H1 (cell line): ENCODE data around the gene NPFFR1. TPM values are rescaled to one million over a fixed set of nuclear protein-coding genes. Genes with fewer than 3 reads are reported as not detected.

Source experiments
- CTCF ChIA-PET: fragments of 300-600 bp; sonication (Branson Sonifier 250); formaldehyde crosslinking; loops from one replicate; lab custom pipeline; 2021; ENCODE audit not compliant: partially characterized antibody; lab: Charles Lee
- POLR2A ChIA-PET: fragments of 300-600 bp; sonication (Branson Sonifier 250); formaldehyde crosslinking; loops from one replicate; lab custom pipeline; 2021; ENCODE audit warnings: inconsistent platforms; ENCODE audit not compliant: partially characterized antibody; lab: Charles Lee
- DNase-seq, 2 experiments: peaks; one replicate each; pipeline versions ENCODE4 v3.0.0 to v3.0.0-alpha.2; 2010 to 2022; ENCODE audit warnings: low spot score in 2 of 2, low read depth in 1 of 2, mixed read lengths in 1 of 2
- FAIRE-seq: peaks from 2 replicates; lab custom pipeline; 2011; peaks lifted over from hg19 to GRCh38; lab: Jason Lieb, UNC
- H2AFZ ChIP-seq: 2 replicates; pipeline ENCODE4 v1.8.1; 2012; ENCODE audit warnings: low read length, inconsistent platforms
- H2AK5ac ChIP-seq: 2 replicates; pipeline ENCODE4 v1.6.1; 2013; ENCODE audit warnings: low read depth, low read length
- H2BK120ac ChIP-seq: replicated peaks from 2 replicates; pipeline ENCODE3; 2013; ENCODE audit warnings: low read depth, low read length, inconsistent platforms
- H2BK12ac ChIP-seq: 2 replicates; pipeline ENCODE4 v1.6.1; 2013; ENCODE audit warnings: low read depth, low read length
- H2BK15ac ChIP-seq: 2 replicates; pipeline ENCODE4 v1.6.1; 2013; ENCODE audit warnings: low read length
- H2BK20ac ChIP-seq: 2 replicates; pipeline ENCODE4 v1.6.1; 2013; ENCODE audit warnings: low read length
- H2BK5ac ChIP-seq: 2 replicates; pipeline ENCODE4 v1.6.1; 2013; ENCODE audit warnings: low read depth, low read length
- H3K14ac ChIP-seq: 2 replicates; pipeline ENCODE4 v1.6.1; 2013; ENCODE audit warnings: inconsistent platforms; ENCODE audit not compliant: insufficient read length
- H3K18ac ChIP-seq: 2 replicates; pipeline ENCODE4 v1.6.1; 2013; ENCODE audit warnings: low read length; ENCODE audit errors: extremely low read depth
- H3K23ac ChIP-seq: 2 replicates; pipeline ENCODE4 v1.6.1; 2013; ENCODE audit warnings: inconsistent platforms; ENCODE audit not compliant: insufficient read length
- H3K23me2 ChIP-seq: 2 replicates; pipeline ENCODE4 v1.6.1; 2013; ENCODE audit warnings: low read depth, low read length
- H3K27ac ChIP-seq: 2 replicates; pipeline ENCODE4 v1.6.1; 2011; ENCODE audit warnings: low read depth, low read length, inconsistent platforms
- H3K27me3 ChIP-seq, 4 experiments: replicated peaks in 1 of 4; 1 replicate in 1 of 4; 2 replicates in 3 of 4; pipeline versions ENCODE4 v1.6.1 to v1.8.1; 2011 to 2013; ENCODE audit warnings: low read length in 3 of 4, mild to moderate bottlenecking in 3 of 4, inconsistent platforms in 2 of 4, mixed read lengths in 2 of 4, moderate library complexity in 1 of 4; ENCODE audit not compliant: control insufficient read depth in 3 of 4, insufficient read depth in 3 of 4; ENCODE audit errors: extremely low read depth in 1 of 4
- H3K36me3 ChIP-seq, 4 experiments: 2 replicates each; pipeline versions ENCODE4 v1.6.1 to v1.8.1; 2011 to 2013; ENCODE audit warnings: mild to moderate bottlenecking in 4 of 4, low read length in 3 of 4, moderate library complexity in 2 of 4, control low read depth in 1 of 4, inconsistent platforms in 1 of 4; ENCODE audit not compliant: insufficient read depth in 4 of 4, control insufficient read depth in 2 of 4
- H3K4ac ChIP-seq: replicated peaks from 2 replicates; pipeline ENCODE3; 2013; ENCODE audit warnings: low read length, low read depth, mixed read lengths, inconsistent platforms; ENCODE audit not compliant: insufficient read length
- H3K4me1 ChIP-seq, 4 experiments: replicated peaks in 1 of 4; 1 replicate in 1 of 4; 2 replicates in 3 of 4; pipeline versions ENCODE4 v1.6.1 to v1.8.1; 2011 to 2013; ENCODE audit warnings: low read length in 3 of 4, inconsistent platforms in 2 of 4, mixed read lengths in 1 of 4; ENCODE audit not compliant: insufficient read depth in 4 of 4, control insufficient read depth in 3 of 4
- H3K4me2 ChIP-seq, 2 experiments: 2 replicates each; pipeline versions ENCODE4 v1.6.1 to v1.8.1; 2011 to 2013; ENCODE audit warnings: low read depth in 2 of 2, low read length in 2 of 2, control low read depth in 1 of 2, inconsistent platforms in 1 of 2, mild to moderate bottlenecking in 1 of 2; ENCODE audit not compliant: insufficient read depth in 1 of 2
- H3K4me3 ChIP-seq, 4 experiments: fragments of 200-600, 300-600 bp in 1 of 4; sonication (generic), shearing (Covaris generic), sonication (Bioruptor Twin) in 1 of 4; 2 replicates each; pipeline versions ENCODE4 v1.5.1 to v1.8.1; 2011 to 2016; ENCODE audit warnings: low read length in 4 of 4, low read depth in 3 of 4, control low read depth in 2 of 4, inconsistent platforms in 2 of 4, mild to moderate bottlenecking in 2 of 4, mixed read lengths in 1 of 4, moderate library complexity in 1 of 4; ENCODE audit not compliant: insufficient read depth in 2 of 4; ENCODE audit errors: extremely low read depth in 1 of 4
- H3K56ac ChIP-seq: replicated peaks from 2 replicates; pipeline ENCODE3; 2013; ENCODE audit warnings: low read depth, mild to moderate bottlenecking, mixed read lengths, low read length, inconsistent platforms; ENCODE audit not compliant: insufficient read length
- H3K79me1 ChIP-seq: 2 replicates; pipeline ENCODE4 v1.6.1; 2013; ENCODE audit warnings: low read depth, low read length, control low read depth
- H3K79me2 ChIP-seq, 2 experiments: 2 replicates each; pipeline versions ENCODE4 v1.6.1 to v1.8.1; 2012 to 2013; ENCODE audit warnings: low read length in 2 of 2, mild to moderate bottlenecking in 2 of 2, inconsistent platforms in 1 of 2; ENCODE audit not compliant: insufficient read depth in 2 of 2, control insufficient read depth in 1 of 2
- H3K9ac ChIP-seq, 4 experiments: replicated peaks in 1 of 4; 1 replicate in 1 of 4; 2 replicates in 3 of 4; pipeline versions ENCODE4 v1.6.1 to v1.8.1; 2011 to 2013; ENCODE audit warnings: low read depth in 3 of 4, low read length in 3 of 4, control low read depth in 2 of 4, mild to moderate bottlenecking in 2 of 4, moderate library complexity in 2 of 4, inconsistent platforms in 1 of 4; ENCODE audit errors: extremely low read depth in 1 of 4
- H3K9me3 ChIP-seq, 2 experiments: 2 replicates each; pipeline versions ENCODE4 v1.6.1 to v1.8.1; 2012 to 2013; ENCODE audit warnings: mild to moderate bottlenecking in 2 of 2, moderate library complexity in 2 of 2, control low read depth in 1 of 2, inconsistent platforms in 1 of 2, low read depth in 1 of 2, low read length in 1 of 2, mixed read lengths in 1 of 2; ENCODE audit not compliant: insufficient read depth in 2 of 2
- H4K20me1 ChIP-seq, 2 experiments: replicated peaks in 1 of 2; 2 replicates each; pipeline versions ENCODE3 to v1.8.1; 2011 to 2013; ENCODE audit warnings: inconsistent platforms in 2 of 2, low read length in 2 of 2, mild to moderate bottlenecking in 1 of 2; ENCODE audit not compliant: insufficient read depth in 2 of 2, control insufficient read depth in 1 of 2
- H4K5ac ChIP-seq: 2 replicates; pipeline ENCODE4 v1.6.1; 2013; ENCODE audit warnings: low read length, low read depth, mixed read lengths, inconsistent platforms; ENCODE audit not compliant: insufficient read length
- H4K8ac ChIP-seq: 2 replicates; pipeline ENCODE4 v1.8.0; 2013; ENCODE audit warnings: mild to moderate bottlenecking, moderate library complexity, low read length, inconsistent platforms; ENCODE audit not compliant: insufficient read depth; ENCODE audit errors: extremely low read depth
- H4K91ac ChIP-seq: replicated peaks from 2 replicates; pipeline ENCODE3; 2013; ENCODE audit warnings: low read length, mixed read lengths, inconsistent platforms; ENCODE audit not compliant: insufficient read length
- CBX8 ChIP-seq: fragments of 300-800, 300-1000 bp; sonication (generic); IDR thresholded peaks from 2 replicates; pipeline ENCODE4 v1.7.1; 2016; ENCODE audit warnings: low read depth, low read length, borderline replicate concordance
- EP300 ChIP-seq, 2 experiments: IDR thresholded peaks; 1 replicate in 1 of 2; 2 replicates in 1 of 2; pipeline ENCODE4 v1.6.1; 2011 to 2012; ENCODE audit warnings: low read depth in 2 of 2, low read length in 2 of 2, mild to moderate bottlenecking in 2 of 2, borderline replicate concordance in 1 of 2, inconsistent platforms in 1 of 2, moderate library complexity in 1 of 2
- GABPA ChIP-seq: IDR thresholded peaks from 2 replicates; pipeline ENCODE4 v1.6.1; 2011; ENCODE audit warnings: mild to moderate bottlenecking, low read length, moderate library complexity, borderline replicate concordance; ENCODE audit not compliant: insufficient read depth
- SIN3A ChIP-seq, 2 experiments: IDR thresholded peaks in 1 of 2; conservative IDR thresholded peaks in 1 of 2; 2 replicates each; pipeline ENCODE4 v1.6.1; 2011 to 2012; ENCODE audit warnings: low read length in 2 of 2, improper control_type of control experiment in 1 of 2, low read depth in 1 of 2, mild to moderate bottlenecking in 1 of 2
- WGBS, 2 experiments: shearing (Covaris generic) in 1 of 2; methylation state at CpG; one replicate each; pipeline versions ENCODE4 v1.1.6 to v1.1.7; 2013 to 2015; ENCODE audit warnings: low lambda C conversion rate in 2 of 2, mixed read lengths in 2 of 2, inconsistent platforms in 1 of 2, low coverage in 1 of 2, missing lambda C conversion rate in 1 of 2; ENCODE audit not compliant: insufficient replicate concordance in 2 of 2, insufficient coverage in 1 of 2, insufficient read length in 1 of 2; ENCODE audit errors: extremely low coverage in 1 of 2, missing lambda C conversion rate in 1 of 2; 5-methylcytosine and 5-hydroxymethylcytosine counted together
- polyA plus RNA-seq, 7 experiments: library from polyadenylated mRNA; depleted of rRNA in 3 of 7; stranded (reverse) in 5 of 7; unstranded in 2 of 7; fragments of >200 nt in 5 of 7; fragments of 200-250 nt in 2 of 7; gene quantifications; 1 replicate in 5 of 7; 2 replicates in 1 of 7; 4 replicates in 1 of 7; pipeline versions ENCODE4 v1.2.1 to v1.2.3, GENCODE V29; 2011 to 2013; ENCODE audit warnings: missing spikeins in 2 of 7, mixed read lengths in 2 of 7
- total RNA-seq: library from RNA; stranded (reverse); fragmentation: NEBNext Ultra II Directional; extraction: Animal tissue kit (Norgen Biotek cat#: 25700); gene quantifications from 2 replicates; pipeline ENCODE4 v1.2.1, GENCODE V29; 2021

The NPFFR1 gene
- total and polyA plus RNA-seq, 2 of the 8 experiments (the other 6 are each of a cell fraction or from before 2014, with no cell fraction given): 0.02 to 0.06 TPM

DNA sequence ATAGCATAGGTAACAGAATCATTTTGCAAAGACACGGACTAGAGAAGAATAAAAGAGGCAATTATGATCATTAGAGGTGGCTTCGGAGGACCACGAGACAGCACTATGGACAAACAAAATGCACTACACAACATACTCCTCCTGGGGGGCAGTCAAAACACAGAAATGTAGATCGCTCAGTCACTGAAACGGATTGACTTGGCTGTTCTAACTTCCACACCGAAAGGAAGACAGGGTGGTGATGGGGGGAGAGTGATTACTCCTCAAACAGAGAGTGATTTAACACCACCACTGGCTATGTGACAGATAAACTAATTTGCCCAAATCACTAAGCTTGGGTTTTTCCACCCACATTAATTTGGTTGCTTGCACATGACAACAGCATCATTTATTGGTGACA, 36.4 kb downstream of the NPFFR1 start:
- Histone ChIP-seq H4K8ac (no peak overlapping the region), H2BK5ac (no peak overlapping the region), H3K9me3 (no peaks in the 10 kb centered on the region), H3K4me2 (no peak overlapping the region), H3K9ac (no peak overlapping the region), H3K23ac (no peak overlapping the region), H3K4me3 (no peak overlapping the region), H3K4ac (no peak overlapping the region), H2BK120ac (no peak overlapping the region), H3K18ac (no peak overlapping the region), H3K27ac (no peak overlapping the region), H3K79me2 (no peaks in the 10 kb centered on the region), H3K56ac (no peak overlapping the region), H2BK12ac (no peak overlapping the region), H4K20me1 (no peaks in the 10 kb centered on the region), H2AK5ac (no peak overlapping the region), H3K27me3 (peaks cover 0 to 2% (median 0%) of the 10 kb centered on the region in 4 experiments; a peak in 1 of 7 replicates), H4K91ac (no peak overlapping the region), H3K14ac (no peak overlapping the region), H2BK20ac (no peak overlapping the region), H2BK15ac (no peak overlapping the region), H2AFZ (no peak overlapping the region), H3K36me3 (no peaks in the 10 kb centered on the region), H3K79me1 (no peaks in the 10 kb centered on the region), H3K23me2 (no peaks in the 10 kb centered on the region), H4K5ac (no peak overlapping the region), H3K4me1 (no peaks in the 10 kb centered on the region)
- no peak for TF ChIP-seq EP300 (IDR thresholded peaks at IDR 0.05; ENCODE audit: borderline replicate concordance in 1 of 2, low read depth in 2 of 2, low read length in 2 of 2)
- TF ChIP-seq GABPA: no peak
- TF ChIP-seq CBX8: no peak
- TF ChIP-seq SIN3A (conservative IDR thresholded peaks at IDR 0.05 in 1 of 2, IDR thresholded peaks at IDR 0.05 in 1 of 2; ENCODE audit: low read depth in 1 of 2, low read length in 2 of 2): no peak
- ChIA-PET POLR2A (no interaction called here), CTCF (interaction anchor here (1.1 kb wide), 1 partner anchor 76 kb away, joined by 3 read pairs; no protein-coding TSS in a partner anchor)
- FAIRE-seq (no peak), DNase-seq (no peak)
- 78% methylated on average over 6 of the region's 6 CpGs; no CpG with 5 or more reads in 1 of the 2 experiments for WGBS, 2 experiments
